ENCODE results near the gene PTPRG.

Gene PTPRG

DNA sequence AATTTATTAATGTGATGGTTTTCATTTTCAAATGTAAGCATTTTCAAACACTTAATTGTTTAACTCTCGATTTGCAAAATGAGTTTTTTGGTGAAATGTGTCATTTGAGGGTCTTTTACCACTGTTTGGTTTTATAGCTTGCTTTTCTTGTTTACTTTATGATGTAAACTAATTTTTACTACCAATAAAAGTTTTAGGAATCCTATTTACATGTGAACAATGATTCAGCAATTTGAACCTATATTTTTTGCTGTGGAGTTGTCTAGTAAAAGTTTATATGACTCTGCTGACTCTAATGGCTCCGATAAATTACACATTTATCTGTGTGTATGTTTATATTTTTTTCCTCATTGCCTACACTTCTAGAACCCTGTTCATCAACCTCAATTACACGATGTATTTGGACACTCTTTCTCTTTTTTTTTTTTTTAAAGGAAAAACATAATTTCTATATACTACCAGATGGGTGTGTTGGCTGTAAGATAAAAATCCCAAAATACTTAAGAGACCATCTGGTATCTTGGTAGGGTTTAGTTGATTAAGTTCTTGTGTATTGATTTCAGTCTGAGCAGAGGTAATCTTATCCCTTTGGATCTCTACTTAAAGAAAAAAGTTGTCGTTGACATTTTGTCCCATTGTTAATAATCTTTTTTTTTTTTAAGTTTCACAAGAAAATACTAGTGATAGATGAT is 89.5 kb downstream of the PTPRG start:
- no peak for DNase-seq (ENCODE audit: low read depth, low spot score)

DNA sequence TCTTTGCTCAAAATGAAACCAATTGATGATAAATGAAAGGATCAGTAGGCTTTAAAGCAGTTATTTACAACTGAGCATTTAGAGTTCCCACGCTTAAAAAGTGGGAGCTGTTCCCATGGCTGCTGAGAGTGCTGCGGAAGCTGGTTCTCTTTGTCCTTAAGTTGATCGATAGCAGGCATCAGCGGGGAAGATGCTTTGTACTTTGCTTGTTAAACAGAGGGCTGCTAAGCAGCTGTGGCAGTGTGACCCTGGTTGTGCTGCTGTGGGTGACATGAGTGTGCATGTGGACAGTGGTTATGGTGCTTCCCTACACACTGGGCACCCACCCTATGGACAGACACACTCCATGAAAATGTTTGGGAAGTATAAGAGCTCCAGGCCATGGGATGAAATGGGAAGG is 96.3 kb downstream of the PTPRG start:
- no peak for DNase-seq (ENCODE audit: low read depth, low spot score)

DNA sequence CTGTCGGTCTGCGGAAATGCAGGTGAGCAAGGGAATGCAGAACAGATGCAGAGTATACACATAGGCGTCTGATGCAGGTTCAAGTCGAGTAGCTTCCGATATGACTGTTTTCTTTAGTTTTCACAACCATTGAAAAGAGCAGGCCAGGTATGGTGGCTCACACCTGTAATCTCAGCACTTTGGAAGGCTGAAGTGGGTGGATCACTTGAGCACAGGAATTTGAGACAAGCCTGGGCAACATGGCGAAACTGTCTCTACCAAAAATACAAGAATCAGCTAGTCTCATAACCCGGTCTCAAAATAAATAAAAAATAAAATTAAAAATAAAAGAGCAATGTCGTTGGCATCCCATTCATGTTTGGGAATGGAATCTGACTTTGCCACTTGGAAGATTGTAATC is 101.5 kb downstream of the PTPRG start:
- no peak for DNase-seq (ENCODE audit: low read depth, low spot score)

DNA sequence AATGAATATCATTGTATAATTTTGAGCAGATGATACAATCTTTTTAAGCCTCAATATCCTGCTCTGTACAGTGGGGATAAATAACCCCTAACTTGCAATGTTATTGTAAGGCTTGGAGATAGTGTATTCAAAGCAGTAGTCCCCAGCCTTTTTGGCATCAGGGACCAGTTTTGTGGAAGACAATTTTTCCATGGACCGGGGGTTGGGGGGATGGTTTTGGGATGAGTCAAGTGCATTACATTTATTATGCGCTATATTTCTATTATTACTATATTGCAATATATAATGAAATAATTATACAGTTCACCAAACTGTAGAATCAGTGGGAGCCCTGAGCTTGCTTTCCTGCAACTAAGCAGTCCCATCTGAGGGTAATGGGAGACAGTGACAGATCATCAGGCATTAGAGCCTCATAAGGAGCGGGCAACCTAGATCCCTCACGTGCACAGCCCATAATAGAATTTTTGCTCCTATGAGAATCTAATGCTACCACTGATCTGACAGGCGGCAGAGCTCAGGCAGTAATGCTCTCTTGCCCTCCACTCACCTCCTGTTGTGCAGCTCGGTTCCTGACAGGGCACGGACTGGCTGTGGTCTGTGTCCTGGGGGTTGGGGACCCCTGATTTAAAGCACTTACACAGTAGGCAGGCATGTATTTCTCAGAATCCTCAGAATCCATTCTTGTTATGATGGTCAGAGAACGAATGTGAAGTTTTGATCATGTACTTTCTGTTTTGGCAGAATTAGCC is 102.2 kb downstream of the PTPRG start:
- DNase-seq (ENCODE audit: low read depth, low spot score) = no peak

DNA sequence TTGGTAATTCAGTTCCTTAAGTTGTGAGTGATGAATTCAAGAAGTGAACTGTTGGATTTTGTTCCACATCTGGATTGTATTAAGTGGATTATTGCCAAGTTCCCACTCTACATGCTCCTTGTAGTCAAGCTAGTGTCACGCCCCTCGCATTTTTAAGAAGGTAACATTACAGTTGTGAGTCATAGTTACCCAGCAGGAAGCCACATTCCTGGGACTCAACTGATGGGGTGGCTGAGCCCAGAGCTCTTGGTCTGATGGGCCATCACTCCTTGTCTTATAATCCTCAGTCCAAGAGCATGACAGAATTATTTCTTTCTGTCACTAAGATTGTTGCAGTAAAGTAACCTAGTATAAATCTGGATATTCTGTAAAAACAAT is 102.7 kb downstream of the PTPRG start:
- no peak for DNase-seq (ENCODE audit: low read depth, low spot score)

DNA sequence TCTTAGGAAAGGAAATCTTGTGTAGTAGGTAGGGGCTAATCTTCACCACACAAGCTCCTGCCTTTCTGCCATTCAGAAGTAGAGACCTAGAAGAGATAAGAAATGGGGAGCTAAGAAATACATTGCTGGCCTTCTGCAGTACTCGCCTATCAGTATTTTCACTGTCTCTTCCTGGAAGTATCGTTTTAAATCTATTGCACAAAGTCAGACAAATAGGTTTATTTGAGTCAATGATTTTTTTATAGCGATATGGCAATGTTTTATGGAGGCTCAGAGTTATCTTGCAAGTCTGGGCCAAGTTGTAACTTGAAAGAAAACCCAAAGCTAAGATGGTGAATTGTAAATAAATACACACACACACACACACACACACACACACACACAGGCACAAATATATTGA is 103.8 kb downstream of the PTPRG start:
- DNase-seq (ENCODE audit: low read depth, low spot score) = no peak

DNA sequence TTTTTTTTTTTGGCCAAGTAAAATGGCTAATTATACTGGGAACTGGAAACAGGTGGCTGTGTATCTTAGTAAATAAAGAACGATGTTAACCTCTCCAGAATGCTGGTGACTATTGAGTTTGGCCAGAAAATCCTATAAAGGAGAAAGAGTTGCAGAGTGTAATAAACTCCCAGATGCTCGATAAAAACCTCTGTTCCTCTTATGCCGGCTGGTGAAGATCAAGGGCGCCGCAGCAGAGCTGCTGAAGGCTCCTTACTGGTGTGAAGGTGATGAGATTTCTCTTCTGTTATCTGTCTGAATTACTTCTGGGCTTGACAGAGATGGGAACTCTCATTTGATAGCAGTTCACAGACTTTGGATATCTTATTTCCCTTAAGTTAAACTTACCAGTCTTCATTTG is 104.6 kb downstream of the PTPRG start:
- no peak for DNase-seq (ENCODE audit: low read depth, low spot score)

DNA sequence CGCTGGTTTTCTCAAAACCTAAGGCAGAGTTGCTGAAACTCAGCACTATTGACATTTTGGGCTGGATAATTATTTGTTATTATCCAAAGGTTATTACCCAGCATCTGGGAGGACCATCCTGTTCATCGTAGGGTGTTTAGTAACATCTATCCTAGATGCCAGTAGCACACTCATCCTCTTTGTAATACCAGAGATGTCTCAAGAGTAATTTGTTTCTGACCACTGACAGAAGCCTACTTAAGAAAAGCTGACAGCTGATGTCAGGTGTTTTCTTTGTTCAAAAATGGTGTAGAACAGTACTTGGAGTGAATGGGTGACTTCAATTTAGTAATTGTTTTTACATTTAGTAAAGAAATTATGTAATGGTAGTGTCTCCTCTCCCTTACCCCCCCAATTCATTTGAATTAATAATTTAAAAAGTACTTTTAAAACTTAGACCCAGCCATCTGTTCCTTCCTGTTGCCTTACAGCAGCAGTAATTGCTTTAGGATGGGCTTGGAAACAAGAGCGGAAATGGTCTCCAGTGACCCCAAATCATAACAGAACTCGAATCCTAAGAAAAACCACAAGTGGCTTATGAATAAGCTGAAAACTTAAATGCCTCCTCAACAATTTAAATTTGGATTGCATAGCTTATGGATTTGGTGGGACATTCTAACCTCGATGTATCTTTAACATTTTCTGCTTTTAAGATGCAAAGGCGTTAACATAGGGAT is 105.4 kb downstream of the PTPRG start:
- DNase-seq (ENCODE audit: low read depth, low spot score) = no peak

DNA sequence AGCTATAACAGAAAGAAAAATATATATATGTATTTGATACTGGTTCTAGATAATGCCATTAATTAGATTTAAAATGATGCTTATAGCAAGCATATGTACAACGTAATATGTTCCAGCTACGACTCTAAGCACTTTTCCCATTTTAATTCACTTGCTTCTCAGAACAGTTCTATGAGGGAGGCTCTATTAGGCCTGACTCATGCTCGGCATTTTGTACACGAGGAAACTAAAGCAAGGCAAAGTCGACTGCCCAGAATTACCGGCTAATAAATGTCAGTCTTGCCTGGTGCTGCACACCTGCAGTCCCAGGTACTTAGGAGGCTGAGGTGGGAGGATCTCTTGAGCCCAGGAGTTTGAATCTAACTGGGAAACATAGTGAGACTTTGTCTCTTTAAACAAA is 106.0 kb downstream of the PTPRG start:
- DNase-seq (ENCODE audit: low read depth, low spot score) = no peak

DNA sequence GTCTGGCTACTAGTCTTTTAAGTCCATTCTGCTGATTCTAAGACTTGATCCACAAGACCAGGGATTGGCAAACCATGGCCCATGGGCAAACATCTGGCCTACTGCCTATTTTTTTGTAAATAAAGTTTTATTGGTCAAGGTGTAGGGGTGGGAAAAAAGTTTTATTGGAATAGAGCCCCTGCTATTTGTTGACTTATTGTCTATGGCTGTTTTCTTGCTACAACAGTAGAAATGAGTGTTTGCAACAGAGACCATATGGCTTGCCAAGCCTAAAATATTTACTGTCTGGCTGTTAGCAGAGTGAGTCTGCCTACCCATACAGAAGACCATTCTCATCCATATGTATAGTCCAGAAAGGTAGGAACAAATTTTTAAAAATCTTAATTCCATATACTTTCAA is 106.4 kb downstream of the PTPRG start:
- no peak for DNase-seq (ENCODE audit: low read depth, low spot score)

DNA sequence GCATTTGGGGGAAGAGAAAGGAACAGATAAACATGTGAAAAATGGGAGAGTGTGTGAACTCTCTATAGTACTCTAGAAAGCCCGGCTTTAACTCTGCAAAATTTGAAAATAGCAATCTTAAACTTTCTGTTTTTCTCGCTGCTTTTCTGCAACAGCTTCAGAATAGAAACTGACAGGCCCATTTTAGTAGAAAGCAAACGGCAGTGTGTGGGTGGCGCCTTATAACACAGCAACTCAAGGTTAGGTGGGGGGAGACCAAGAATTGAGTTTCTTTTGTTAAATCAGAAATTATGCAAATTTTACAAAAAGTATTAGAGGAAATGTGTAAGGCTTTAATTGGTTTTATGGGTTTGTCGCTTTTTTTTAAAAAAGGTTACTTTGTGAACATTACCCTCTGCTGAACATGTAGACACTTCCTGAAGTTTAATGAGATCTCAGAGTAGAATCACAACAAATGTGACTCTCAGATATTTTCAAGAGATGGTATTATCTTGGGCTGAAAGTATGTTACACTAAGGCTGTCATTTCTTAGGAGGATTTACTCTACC is 107.0 kb downstream of the PTPRG start:
- no peak for DNase-seq (ENCODE audit: low read depth, low spot score)

DNA sequence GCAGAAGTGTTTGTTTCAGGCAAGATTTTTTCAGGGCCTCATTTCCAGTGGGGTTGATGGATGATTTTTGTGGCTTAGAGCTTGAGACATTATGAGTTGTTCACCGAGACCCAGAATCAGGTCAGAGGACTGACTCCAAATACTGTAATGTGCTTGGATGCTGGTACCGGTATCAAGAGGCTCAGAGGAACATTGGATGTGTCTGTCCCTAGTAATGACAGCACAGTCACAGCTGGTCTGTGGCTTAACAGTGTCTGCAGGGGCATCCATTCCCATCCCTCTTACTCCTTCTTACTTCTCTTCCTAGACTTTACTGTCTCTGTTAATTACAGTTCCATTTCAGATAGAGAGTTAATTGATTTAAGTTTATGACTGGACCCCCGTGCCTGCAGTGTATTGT is 107.8 kb downstream of the PTPRG start:
- DNase-seq (ENCODE audit: low read depth, low spot score) = no peak

DNA sequence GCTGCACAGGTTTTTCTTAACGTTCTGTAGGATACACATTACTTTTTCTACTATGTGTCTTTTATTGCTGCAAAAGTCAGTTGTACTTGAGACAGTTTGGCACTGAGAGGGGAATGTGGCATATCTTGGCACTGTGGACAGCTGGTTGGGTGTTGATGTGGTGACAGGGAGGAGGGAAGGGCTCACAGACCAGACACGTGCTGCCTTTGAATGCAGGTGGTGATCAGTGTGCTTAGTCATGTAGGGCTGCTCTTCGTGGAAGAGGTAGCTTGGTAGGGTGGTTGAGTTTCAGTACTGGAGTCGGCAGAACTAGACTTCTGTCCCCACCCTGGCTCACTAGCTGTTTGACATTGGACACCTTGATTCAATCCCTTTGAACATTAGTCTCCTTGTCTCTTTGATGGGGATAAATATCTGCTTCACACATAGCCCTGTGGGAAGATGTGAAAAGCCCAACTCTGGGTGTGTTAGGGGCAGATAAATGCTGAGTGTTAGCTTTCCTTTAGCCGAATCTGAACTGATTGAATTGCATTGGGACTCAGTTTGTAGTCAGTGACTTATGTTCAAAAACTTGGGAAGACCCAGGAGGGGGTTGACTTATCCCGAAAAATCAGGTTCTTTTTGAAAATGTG is 108.4 kb downstream of the PTPRG start:
- no peak for DNase-seq (ENCODE audit: low read depth, low spot score)

DNA sequence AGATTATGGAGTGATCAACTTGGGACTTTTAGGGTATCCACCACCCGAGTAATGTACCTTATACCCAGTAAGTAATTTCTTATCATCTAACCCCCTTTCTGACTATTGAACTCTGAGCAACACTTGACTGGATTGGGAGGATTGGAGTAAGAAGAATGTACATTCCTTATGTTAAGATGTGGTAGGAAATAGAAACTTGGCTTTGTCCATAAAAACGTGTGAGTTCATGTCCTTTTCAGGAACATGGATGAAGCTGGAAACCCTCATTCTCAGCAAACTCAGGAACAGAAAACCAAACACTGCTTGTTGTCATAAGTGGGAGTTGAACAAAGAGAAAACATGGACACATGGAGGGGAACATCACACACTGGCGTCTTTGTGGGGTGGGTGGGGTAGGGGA is 112.3 kb downstream of the PTPRG start:
- no peak for DNase-seq (ENCODE audit: low read depth, low spot score)

DNA sequence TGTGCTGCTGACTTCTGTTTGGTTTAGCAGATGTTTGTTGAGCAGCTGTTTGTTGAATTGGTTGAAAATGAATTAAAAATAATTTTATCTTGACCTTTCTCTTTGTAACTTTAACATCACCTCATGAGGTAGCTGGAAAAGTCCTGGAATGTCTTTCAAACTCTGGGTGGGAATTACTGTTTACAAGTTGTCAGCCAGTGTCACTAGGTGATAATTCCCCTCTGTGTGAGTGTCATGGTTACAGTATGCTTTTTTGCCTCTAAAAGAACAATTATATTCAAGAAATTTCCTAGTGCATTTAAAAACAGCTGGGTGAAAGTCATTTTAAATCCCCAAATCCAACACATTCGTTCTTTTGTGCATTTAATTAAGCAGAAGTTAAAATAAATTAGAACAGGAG is 113.2 kb downstream of the PTPRG start:
- no peak for DNase-seq (ENCODE audit: low read depth, low spot score)

DNA sequence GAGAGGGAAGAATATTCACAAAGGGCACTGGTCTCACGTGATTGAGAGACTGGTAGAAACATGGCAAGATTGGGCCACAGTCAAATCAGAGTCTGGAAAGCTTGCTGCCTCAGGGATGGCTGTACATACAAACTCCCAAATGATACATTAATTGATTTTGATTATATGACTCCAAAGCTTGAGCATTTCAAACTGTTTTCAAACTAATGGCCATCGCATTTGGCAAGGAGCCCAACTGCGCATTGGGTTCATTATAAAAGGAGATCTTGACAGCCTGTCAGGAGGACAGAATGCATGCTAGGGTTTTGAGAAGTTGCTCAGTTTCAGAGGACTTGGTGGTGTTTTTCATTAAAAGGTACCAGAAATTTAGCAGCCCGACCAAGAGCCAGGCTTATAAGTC is 117.7 kb downstream of the PTPRG start:
- DNase-seq (ENCODE audit: low read depth, low spot score) = no peak

DNA sequence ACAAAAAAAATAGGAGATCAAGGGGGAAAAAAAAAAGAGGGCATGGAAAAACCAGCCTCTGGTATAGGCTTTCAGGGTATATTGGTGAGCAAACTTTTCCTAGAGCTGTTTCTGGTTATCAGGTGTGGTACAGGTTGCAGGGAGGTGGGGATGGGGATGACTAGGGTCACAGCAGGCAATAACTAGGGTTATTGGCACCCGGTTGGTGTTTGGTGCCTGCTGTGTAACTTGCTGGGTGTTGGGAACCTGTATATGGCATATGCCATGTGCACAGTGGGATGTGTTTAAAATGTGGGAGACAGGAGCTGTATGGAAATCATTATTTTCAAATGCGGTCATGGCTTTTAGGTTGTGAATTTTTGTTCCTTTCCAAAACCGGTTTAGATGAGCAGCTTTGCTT is 119.2 kb downstream of the PTPRG start:
- no peak for DNase-seq (ENCODE audit: low read depth, low spot score)

DNA sequence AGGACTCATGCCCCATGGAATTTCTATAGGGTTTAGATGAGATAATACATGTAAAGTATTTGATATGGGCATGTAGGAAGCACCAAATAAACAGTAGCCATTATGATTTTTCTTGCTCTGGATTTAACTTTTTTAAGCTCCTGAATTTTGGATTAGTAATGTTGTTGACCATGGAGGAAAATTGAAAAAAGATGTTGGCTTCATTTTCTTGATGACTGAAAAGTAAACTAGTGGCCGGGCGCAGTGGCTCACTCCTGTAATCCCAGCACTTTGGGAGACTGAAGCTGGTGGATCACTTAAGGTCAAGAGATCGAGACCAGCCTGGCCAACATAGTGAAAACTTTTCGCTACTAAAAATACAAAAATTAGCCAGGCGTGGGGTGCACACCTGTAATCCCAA is 120.3 kb downstream of the PTPRG start:
- DNase-seq (ENCODE audit: low read depth, low spot score) = no peak

DNA sequence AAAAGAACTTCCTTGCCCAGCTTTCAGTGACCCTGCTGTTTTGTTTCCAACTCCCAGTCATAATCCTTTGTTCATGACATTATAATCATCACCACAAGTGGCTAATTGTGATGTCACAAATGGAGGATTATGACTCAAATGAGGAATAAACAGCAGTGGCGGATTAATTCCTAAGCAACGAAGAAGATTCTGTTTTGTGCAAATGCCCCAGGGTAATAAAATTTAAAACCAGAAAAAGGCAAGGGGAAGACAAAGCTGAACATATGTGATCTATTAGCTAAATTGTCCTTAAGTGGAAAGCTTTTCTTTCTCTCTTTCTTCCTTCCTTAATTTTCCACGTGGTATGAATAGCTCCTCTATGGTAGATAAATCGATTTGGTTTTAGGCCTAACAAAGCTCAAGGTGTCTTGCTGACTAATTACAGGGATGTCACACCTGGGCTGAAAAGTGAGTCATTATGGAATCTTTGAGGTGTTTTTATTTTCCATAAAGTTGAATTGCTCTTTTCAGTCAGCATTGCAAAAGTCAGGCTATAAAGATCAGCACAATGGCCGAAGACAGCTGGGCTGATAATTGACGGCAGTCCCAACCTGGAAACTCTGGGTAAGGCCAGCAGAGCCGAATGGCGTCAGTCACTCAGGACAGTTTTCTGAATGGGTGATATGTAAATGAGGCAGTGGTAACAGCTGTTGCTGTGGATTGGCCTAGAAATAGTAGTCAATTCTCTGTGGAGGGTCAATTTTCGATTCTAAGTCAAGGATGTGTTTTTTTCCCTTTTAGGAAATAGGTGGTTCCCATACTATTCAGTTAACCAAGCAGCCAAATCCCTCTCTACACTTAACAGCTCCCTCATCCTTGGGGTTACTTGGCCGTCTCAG is 121.5 kb downstream of the PTPRG start:
- no peak for DNase-seq (ENCODE audit: low read depth, low spot score)

DNA sequence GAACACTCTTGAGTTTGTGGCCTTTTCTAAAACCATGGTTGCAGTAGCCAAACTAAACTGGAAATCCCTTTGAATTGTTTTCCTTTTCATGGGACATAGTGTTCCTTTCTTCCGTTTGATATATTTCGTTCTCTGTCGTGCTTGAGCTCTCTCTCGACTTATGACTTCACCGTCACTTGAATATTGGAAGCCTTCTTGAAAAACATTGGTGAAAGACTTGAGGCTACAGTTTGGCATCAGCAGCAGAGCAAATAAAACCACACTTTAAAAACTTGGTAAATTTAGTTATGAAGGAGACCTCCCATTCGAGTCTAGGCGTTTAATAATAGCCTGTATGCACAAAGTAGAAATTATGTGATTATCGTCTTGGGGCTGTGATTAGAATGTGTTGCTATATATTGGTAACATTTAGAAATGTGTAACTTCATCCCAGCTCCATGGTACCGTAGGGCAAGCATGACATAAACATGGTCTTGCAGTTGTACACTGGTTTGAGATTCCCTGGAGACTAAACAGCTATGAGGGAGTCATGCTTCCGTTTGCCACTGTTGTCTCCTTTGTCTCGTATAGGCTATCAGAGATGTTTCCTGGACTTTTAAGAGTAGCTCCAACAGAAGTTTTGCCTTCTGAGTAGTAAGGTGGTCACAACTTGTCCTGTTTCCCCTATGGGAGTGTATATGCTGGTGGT is 122.3 kb downstream of the PTPRG start:
- DNase-seq (ENCODE audit: low read depth, low spot score) = no peak

DNA sequence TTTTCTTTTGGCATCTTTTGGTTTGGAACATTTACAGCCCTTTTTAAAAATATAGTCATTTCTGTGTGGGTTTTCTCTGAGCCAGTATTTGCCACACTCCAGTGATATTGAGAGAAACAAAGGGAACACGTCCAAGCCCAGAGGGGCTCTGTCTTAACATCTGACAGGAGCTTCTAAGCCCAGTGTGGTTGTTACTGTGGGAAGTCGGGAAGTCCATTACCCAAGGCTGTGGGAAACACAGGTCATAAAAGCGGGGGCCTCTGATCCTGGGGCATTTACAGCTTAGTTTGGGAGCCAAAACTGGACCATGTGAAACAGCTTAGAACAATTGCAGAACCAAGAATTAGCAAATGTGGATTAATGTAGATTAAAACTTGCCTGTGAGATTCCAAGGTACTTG is 123.0 kb downstream of the PTPRG start:
- no peak for DNase-seq (ENCODE audit: low read depth, low spot score)
